OCI-LY7 (cell line): ENCODE measurements around the gene PPP2R1A. TPM values are rescaled to one million over a fixed set of nuclear protein-coding genes. Genes with fewer than 3 reads are reported as not detected.

Experiments used
- BruUV-seq: library from RNA; stranded (reverse); fragments of 400-500 nt; replicated peaks from 2 replicates; lab custom pipeline; 2021; lab: Mats Ljungman, UMichigan
- CTCF ChIA-PET: fragments of 300-600 bp; sonication (Branson Sonifier 250); formaldehyde crosslinking; loops from one replicate; lab custom pipeline; 2022; ENCODE audit warnings: antibody characterized with exemption; ENCODE audit not compliant: unreplicated experiment; lab: Charles Lee
- POLR2A ChIA-PET: fragments of 300-600 bp; sonication (Branson Sonifier 250); formaldehyde crosslinking; loops from one replicate; lab custom pipeline; 2022; ENCODE audit warnings: antibody characterized with exemption; lab: Charles Lee
- DNase-seq: peaks from one replicate; pipeline ENCODE4 v3.0.0-alpha.2; 2015; ENCODE audit warnings: low spot score
- H2AFZ ChIP-seq: fragments of 200-600 bp; sonication (generic), shearing (Covaris generic); 2 replicates; pipeline ENCODE4 v1.6.1; 2014; ENCODE audit warnings: mild to moderate bottlenecking, antibody characterized with exemption, low read length, moderate library complexity
- H3K27ac ChIP-seq: fragments of 200-600 bp; sonication (generic); 2 replicates; pipeline ENCODE4 v1.5.1; 2014; ENCODE audit warnings: mixed run types, low read depth, mild to moderate bottlenecking, moderate library complexity, low read length, inconsistent platforms; ENCODE audit not compliant: poor library complexity, severe bottlenecking
- H3K36me3 ChIP-seq: fragments of 200-600 bp; sonication (generic); 2 replicates; pipeline ENCODE4 v1.6.1; 2014; ENCODE audit warnings: mild to moderate bottlenecking, antibody characterized with exemption, low read length, moderate library complexity, mixed read lengths; ENCODE audit not compliant: insufficient read depth
- H3K4me1 ChIP-seq: fragments of 200-600 bp; sonication (generic); 2 replicates; pipeline ENCODE4 v1.5.1; 2014; ENCODE audit warnings: mild to moderate bottlenecking, low read length; ENCODE audit not compliant: insufficient read depth, poor library complexity, severe bottlenecking
- H3K4me2 ChIP-seq: fragments of 200-600 bp; sonication (generic); 2 replicates; pipeline ENCODE4 v1.6.1; 2014; ENCODE audit warnings: mild to moderate bottlenecking, low read length
- H3K4me3 ChIP-seq: fragments of 200-600 bp; sonication (generic); 2 replicates; pipeline ENCODE4 v1.5.1; 2014; ENCODE audit warnings: mild to moderate bottlenecking, low read depth, low read length; ENCODE audit not compliant: poor library complexity, severe bottlenecking
- H3K79me2 ChIP-seq: fragments of 200-600 bp; sonication (generic); 2 replicates; pipeline ENCODE4 v1.6.1; 2016; ENCODE audit warnings: low read depth, mild to moderate bottlenecking, low read length, moderate library complexity, mixed read lengths; ENCODE audit not compliant: insufficient read depth
- H3K9me2 ChIP-seq: fragments of 200-600 bp; sonication (generic); 2 replicates; pipeline ENCODE4 v1.6.1; 2016; ENCODE audit warnings: mild to moderate bottlenecking, low read length, mixed read lengths; ENCODE audit not compliant: insufficient read depth
- H3K9me3 ChIP-seq: fragments of 200-600 bp; sonication (generic); 2 replicates; pipeline ENCODE4 v1.6.1; 2014; ENCODE audit warnings: mild to moderate bottlenecking, mixed run types, low read length, mixed read lengths
- H4K20me1 ChIP-seq: fragments of 200-600 bp; sonication (generic); 2 replicates; pipeline ENCODE4 v1.6.1; 2014; ENCODE audit warnings: mild to moderate bottlenecking, antibody characterized with exemption, low read length, moderate library complexity, mixed read lengths; ENCODE audit not compliant: insufficient read depth
- CTCF ChIP-seq: fragments of 200-600 bp; sonication (generic); conservative IDR thresholded peaks from 2 replicates; pipeline ENCODE4 v1.5.1; 2014; ENCODE audit warnings: mild to moderate bottlenecking, antibody characterized with exemption, low read length, moderate library complexity, mixed read lengths
- EZH2phosphoT487 ChIP-seq: fragments of 200-600 bp; sonication (generic); IDR thresholded peaks from 2 replicates; pipeline ENCODE4 v1.6.1; 2018; ENCODE audit warnings: low read depth, borderline replicate concordance, mild to moderate bottlenecking, mixed run types, antibody characterized with exemption, low read length, moderate library complexity, mixed read lengths
- intact Hi-C: fragments of 100-400 bp; cut with micrococcal nuclease; formaldehyde crosslinking; loops from one replicate; pipeline ENCODE4 v1.10.0; 2022; ENCODE audit not compliant: unreplicated experiment
- total RNA-seq, 2 experiments: library from RNA; depleted of rRNA in 1 of 2; stranded (reverse); fragments of >200 nt in 1 of 2; shearing (Covaris generic) in 1 of 2; gene quantifications; 2 replicates each; pipeline ENCODE4 v1.2.3, GENCODE V29; 2014 to 2022

PPP2R1A gene
- total RNA-seq, 2 experiments from 2014 or later, result 154 to 207 TPM

- CTCF ChIA-PET, result no interaction called here
- no peaks in the 10 kb centered on the region; the same call in 1 of the 2 replicates for H3K9me3 ChIP-seq
- peaks cover 9% of the 10 kb centered on the region; the same call in 1 of the 2 replicates for H3K79me2 ChIP-seq
- H2AFZ ChIP-seq, result no peak overlapping the region
- POLR2A ChIA-PET, result no interaction called here
- H4K20me1 ChIP-seq, result no peaks in the 10 kb centered on the region
- peaks cover 25% of the 10 kb centered on the region for H3K4me1 ChIP-seq
- no peak overlapping the region for H3K4me3 ChIP-seq
- BruUV-seq, result no TSS peak
- DNase-seq, result no peak
- intact Hi-C loops, result no loop called here
- no peaks in the 10 kb centered on the region for H3K9me2 ChIP-seq
- TF ChIP-seq EZH2phosphoT487, result no peak
- TF ChIP-seq CTCF, result no peak
- H3K4me2 ChIP-seq, result no peak overlapping the region
- H3K27ac ChIP-seq, result no peak overlapping the region
- no peaks in the 10 kb centered on the region for H3K36me3 ChIP-seq
These were observed 47.8 kb upstream of the PPP2R1A start for GRCh38 chr19:52142001-52142595.

GRCh38 chr19:52148256-52148655, 41.6 kb upstream of the PPP2R1A start:
- intact Hi-C loops, result no loop called here
- POLR2A ChIA-PET, result no interaction called here
- no peaks in the 10 kb centered on the region for H4K20me1 ChIP-seq
- no peak overlapping the region for H3K4me3 ChIP-seq
- H3K27ac ChIP-seq, result no peak overlapping the region
- TF ChIP-seq CTCF (no peak), EZH2phosphoT487 (no peak)
- peaks cover 18% of the 10 kb centered on the region for H3K9me3 ChIP-seq
- H3K4me1 ChIP-seq, result peaks cover 10% of the 10 kb centered on the region
- H3K4me2 ChIP-seq, result no peak overlapping the region
- H3K36me3 ChIP-seq, result no peaks in the 10 kb centered on the region
- no peaks in the 10 kb centered on the region for H3K79me2 ChIP-seq
- CTCF ChIA-PET, result no interaction called here
- BruUV-seq, result no TSS peak
- H3K9me2 ChIP-seq, result no peaks in the 10 kb centered on the region
- no peak for DNase-seq
- H2AFZ ChIP-seq, result no peak overlapping the region

GRCh38 chr19:52155596-52156359, 34.1 kb upstream of the PPP2R1A start:
- Histone ChIP-seq H4K20me1 (no peaks in the 10 kb centered on the region), H2AFZ (no peak overlapping the region), H3K4me2 (no peak overlapping the region), H3K27ac (no peak overlapping the region), H3K79me2 (no peaks in the 10 kb centered on the region), H3K4me1 (no peaks in the 10 kb centered on the region), H3K4me3 (no peak overlapping the region), H3K36me3 (peaks cover 46% of the 10 kb centered on the region), H3K9me3 (peaks cover 59% of the 10 kb centered on the region), H3K9me2 (no peaks in the 10 kb centered on the region)
- ChIA-PET POLR2A (no interaction called here), CTCF (no interaction called here)
- intact Hi-C loops, result no loop called here
- DNase-seq, result no peak
- BruUV-seq, result no TSS peak
- TF ChIP-seq CTCF (no peak), EZH2phosphoT487 (no peak)
